Measurements from ENCODE around the gene HNRNPUL1.

The HNRNPUL1 gene

GRCh38 chr19:41309180-41310032 is 45.2 kb downstream of the HNRNPUL1 start:
- no peak for DNase-seq

- DNase-seq: peak; percentile 88
These were observed 46.1 kb downstream of the HNRNPUL1 start, which contains the start of gene CCDC97 for GRCh38 chr19:41310033-41310831. Gene CCDC97 (plus strand): TSS chr19:41310172. CDS start chr19:41310311, 139 bp downstream.

GRCh38 chr19:41311072-41311471 is 46.9 kb downstream of the HNRNPUL1 start:
- no peak for DNase-seq

- DNase-seq: no peak
These were observed 47.4 kb downstream of the HNRNPUL1 start for GRCh38 chr19:41311613-41312012.

- no peak for DNase-seq
These were observed 52.2 kb downstream of the HNRNPUL1 start for GRCh38 chr19:41316306-41316920.

- no peak for DNase-seq
These were observed 54.7 kb downstream of the HNRNPUL1 start for GRCh38 chr19:41318696-41319499.

- no peak for DNase-seq
These were observed 55.5 kb downstream of the HNRNPUL1 start for GRCh38 chr19:41319500-41320184.

GRCh38 chr19:41320185-41320518 is 56.0 kb downstream of the HNRNPUL1 start:
- DNase-seq: no peak

GRCh38 chr19:41320568-41320967 is 56.4 kb downstream of the HNRNPUL1 start:
- DNase-seq: no peak

- no peak for DNase-seq
These were observed 57.0 kb downstream of the HNRNPUL1 start for GRCh38 chr19:41321204-41321599.

- DNase-seq: no peak
These were observed 57.6 kb downstream of the HNRNPUL1 start for GRCh38 chr19:41321600-41322270.

GRCh38 chr19:41322451-41322850 is 58.3 kb downstream of the HNRNPUL1 start:
- no peak for DNase-seq

- DNase-seq: no peak
These were observed 58.9 kb downstream of the HNRNPUL1 start for GRCh38 chr19:41323023-41323422.

- no peak for DNase-seq
These were observed 59.4 kb downstream of the HNRNPUL1 start for GRCh38 chr19:41323430-41324125.

GRCh38 chr19:41324231-41324702 is 60.1 kb downstream of the HNRNPUL1 start:
- DNase-seq: no peak

GRCh38 chr19:41324921-41325639 is 60.9 kb downstream of the HNRNPUL1 start:
- no peak for DNase-seq

- DNase-seq: no peak
These were observed 61.4 kb downstream of the HNRNPUL1 start for GRCh38 chr19:41325640-41325946.

GRCh38 chr19:41325947-41326706 is 62.0 kb downstream of the HNRNPUL1 start:
- DNase-seq: no peak

- DNase-seq: no peak
These were observed 63.0 kb downstream of the HNRNPUL1 start for GRCh38 chr19:41327076-41327575.

Data from NCI-H510A treated with DMSO at 0.1 percent for 48 hours (cell line).